ENCODE data around the gene ZAR1L. TPM values are rescaled to one million over a fixed set of nuclear protein-coding genes. Genes with fewer than 3 reads are reported as not detected.

Gene ZAR1L
- total RNA-seq, 1 experiment from 2014 or later: not detected

DNA sequence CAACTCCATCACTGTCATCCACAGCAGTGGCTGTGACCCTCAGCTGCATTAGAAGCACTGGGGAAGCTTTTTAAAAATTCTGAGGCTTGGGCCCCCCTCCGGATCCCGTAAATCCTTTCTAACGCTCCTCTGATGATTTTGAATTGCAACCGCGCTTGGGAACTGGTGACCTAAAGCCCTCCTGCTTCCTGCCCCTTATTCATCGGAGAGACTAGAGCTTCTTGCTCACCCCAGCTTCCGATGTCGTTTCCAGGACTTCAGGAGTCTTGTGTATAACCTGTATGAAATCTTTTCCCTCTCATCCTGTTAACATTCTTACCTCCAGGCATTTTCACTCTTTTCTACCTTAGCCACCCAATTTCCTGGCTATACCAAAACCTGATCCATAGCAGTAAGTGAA, 14.8 kb downstream of the ZAR1L start:
- H2BK5ac ChIP-seq (ENCODE audit: insufficient read length, low read length): no peak overlapping the region
- no peaks in the 10 kb centered on the region for H3K4me1 ChIP-seq (ENCODE audit: insufficient read depth, low read length)
- TF ChIP-seq, protein P1, sequence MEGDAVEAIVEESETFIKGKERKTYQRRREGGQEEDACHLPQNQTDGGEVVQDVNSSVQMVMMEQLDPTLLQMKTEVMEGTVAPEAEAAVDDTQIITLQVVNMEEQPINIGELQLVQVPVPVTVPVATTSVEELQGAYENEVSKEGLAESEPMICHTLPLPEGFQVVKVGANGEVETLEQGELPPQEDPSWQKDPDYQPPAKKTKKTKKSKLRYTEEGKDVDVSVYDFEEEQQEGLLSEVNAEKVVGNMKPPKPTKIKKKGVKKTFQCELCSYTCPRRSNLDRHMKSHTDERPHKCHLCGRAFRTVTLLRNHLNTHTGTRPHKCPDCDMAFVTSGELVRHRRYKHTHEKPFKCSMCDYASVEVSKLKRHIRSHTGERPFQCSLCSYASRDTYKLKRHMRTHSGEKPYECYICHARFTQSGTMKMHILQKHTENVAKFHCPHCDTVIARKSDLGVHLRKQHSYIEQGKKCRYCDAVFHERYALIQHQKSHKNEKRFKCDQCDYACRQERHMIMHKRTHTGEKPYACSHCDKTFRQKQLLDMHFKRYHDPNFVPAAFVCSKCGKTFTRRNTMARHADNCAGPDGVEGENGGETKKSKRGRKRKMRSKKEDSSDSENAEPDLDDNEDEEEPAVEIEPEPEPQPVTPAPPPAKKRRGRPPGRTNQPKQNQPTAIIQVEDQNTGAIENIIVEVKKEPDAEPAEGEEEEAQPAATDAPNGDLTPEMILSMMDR (conservative IDR thresholded peaks at IDR 0.05): no peak
- H3K18ac ChIP-seq (ENCODE audit: insufficient read length, low read depth, low read length): no peak overlapping the region
- no peak overlapping the region for H3K9ac ChIP-seq (ENCODE audit: extremely low read depth, insufficient read length, low read length)
- no peaks in the 10 kb centered on the region for H3K79me2 ChIP-seq (ENCODE audit: insufficient read depth, low read length)
- H3K4ac ChIP-seq (ENCODE audit: low read depth, low read length): no peak overlapping the region
- no peak overlapping the region for H4K91ac ChIP-seq (ENCODE audit: insufficient read length, low read depth, low read length)
- no peaks in the 10 kb centered on the region for H3K79me1 ChIP-seq (ENCODE audit: insufficient read depth, low read depth, low read length, poor library complexity, severe bottlenecking)
- no peak overlapping the region for H3K27ac Mint-ChIP-seq
- no peaks in the 10 kb centered on the region for H3K9me3 ChIP-seq (ENCODE audit: control insufficient read depth, low read depth, low read length)
- H3K4me1 Mint-ChIP-seq: no peaks in the 10 kb centered on the region
- no peaks in the 10 kb centered on the region for H4K20me1 ChIP-seq (ENCODE audit: control insufficient read depth, insufficient read depth, insufficient read length)
- H3K9me3 Mint-ChIP-seq: no peaks in the 10 kb centered on the region
- H2AFZ ChIP-seq (ENCODE audit: low read length): no peak overlapping the region
- no peak overlapping the region for H2BK12ac ChIP-seq (ENCODE audit: insufficient read length, low read depth, low read length)
- H3K56ac ChIP-seq (ENCODE audit: insufficient read length, low read depth, low read length): no peak overlapping the region
- H3T11ph ChIP-seq (ENCODE audit: low read length): no peak overlapping the region
- WGBS (ENCODE audit: extremely low coverage, insufficient read length, low lambda C conversion rate): no CpG with 5 or more reads among the region's 8 CpGs
- H3K14ac ChIP-seq (ENCODE audit: insufficient read depth, low read length): no peak overlapping the region
- no peak overlapping the region for H2AK5ac ChIP-seq (ENCODE audit: insufficient read length, low read length)
- H4K5ac ChIP-seq (ENCODE audit: insufficient read length, low read depth, low read length): no peak overlapping the region
- H2BK120ac ChIP-seq (ENCODE audit: low read depth, low read length, poor library complexity, severe bottlenecking): no peak overlapping the region
- H3K36me3 Mint-ChIP-seq (ENCODE audit: insufficient read depth in 1 of 3, low read depth in 3 of 3): no peaks in the 10 kb centered on the region
- H2BK20ac ChIP-seq (ENCODE audit: low read depth, low read length, poor library complexity, severe bottlenecking): no peak overlapping the region
- no peak overlapping the region for H3K4me2 ChIP-seq (ENCODE audit: insufficient read depth, insufficient read length, low read length)
- no peak for DNase-seq
- H3K23ac ChIP-seq (ENCODE audit: insufficient read length, low read depth, low read length): no peak overlapping the region
- H3K27me3 Mint-ChIP-seq (ENCODE audit: low read depth): no peaks in the 10 kb centered on the region; the same call in 1 of the 2 replicates
- H3K27ac ChIP-seq (ENCODE audit: insufficient read length, low read depth, low read length): no peak overlapping the region
- no peak overlapping the region for H4K8ac ChIP-seq (replicated peaks; ENCODE audit: insufficient read length, low read depth, low read length)
- no peaks in the 10 kb centered on the region for H3K27me3 ChIP-seq (ENCODE audit: insufficient read depth, low read length)
- no peak overlapping the region for H3K4me3 Mint-ChIP-seq
- no peak overlapping the region for H2BK15ac ChIP-seq (ENCODE audit: low read depth, low read length)
- no peaks in the 10 kb centered on the region for H3K23me2 ChIP-seq (ENCODE audit: insufficient read length, low read depth, low read length, poor library complexity, severe bottlenecking)
